Endothelial cell of umbilical vein (primary cell): ENCODE results near the gene CRTC2.

Experiments
- EZH2 ChIP-seq: IDR thresholded peaks from 2 replicates; pipeline ENCODE4 v1.6.1; 2012; ENCODE audit warnings: borderline replicate concordance, low read depth, mild to moderate bottlenecking, moderate library complexity, low read length, inconsistent platforms; ENCODE audit not compliant: severe bottlenecking
- POLR2AphosphoS5 ChIP-seq: IDR thresholded peaks from 2 replicates; pipeline ENCODE4 v1.6.1; 2012; ENCODE audit warnings: low read depth, mild to moderate bottlenecking, control low read depth, low read length, moderate library complexity; ENCODE audit not compliant: insufficient read depth
- TF ChIP-seq, protein P1 (sequence below), 2 donors: IDR thresholded peaks; 1 replicate in 1 of 2; 2 replicates in 1 of 2; pipeline ENCODE4 v1.5.1; 2011; ENCODE audit warnings: low read length in 2 of 2, mild to moderate bottlenecking in 2 of 2, moderate library complexity in 2 of 2, control low read depth in 1 of 2, inconsistent platforms in 1 of 2, low read depth in 1 of 2; ENCODE audit not compliant: insufficient read depth in 1 of 2; ENCODE audit errors: extremely low read depth in 1 of 2

DNA sequence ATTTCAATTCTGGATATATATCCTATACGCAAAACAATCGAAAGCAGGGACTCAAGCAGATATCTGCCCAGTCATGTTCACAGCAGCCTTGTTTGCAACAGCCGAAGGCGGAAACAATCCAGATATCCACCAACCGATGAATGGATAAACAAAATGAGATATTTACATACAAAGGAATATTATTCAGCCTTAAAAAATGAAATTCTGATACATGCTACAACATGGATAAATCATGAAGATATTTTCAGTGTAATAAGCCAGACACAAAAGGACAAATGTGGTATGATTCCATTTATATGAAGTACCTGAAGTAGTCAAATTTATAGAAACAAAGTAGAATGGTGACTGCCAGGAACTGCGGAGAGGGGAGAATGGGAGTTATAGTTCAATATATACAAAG lies 51.3 kb downstream of the CRTC2 start:
- TF ChIP-seq POLR2AphosphoS5 = no peak
- TF ChIP-seq, protein P1, sequence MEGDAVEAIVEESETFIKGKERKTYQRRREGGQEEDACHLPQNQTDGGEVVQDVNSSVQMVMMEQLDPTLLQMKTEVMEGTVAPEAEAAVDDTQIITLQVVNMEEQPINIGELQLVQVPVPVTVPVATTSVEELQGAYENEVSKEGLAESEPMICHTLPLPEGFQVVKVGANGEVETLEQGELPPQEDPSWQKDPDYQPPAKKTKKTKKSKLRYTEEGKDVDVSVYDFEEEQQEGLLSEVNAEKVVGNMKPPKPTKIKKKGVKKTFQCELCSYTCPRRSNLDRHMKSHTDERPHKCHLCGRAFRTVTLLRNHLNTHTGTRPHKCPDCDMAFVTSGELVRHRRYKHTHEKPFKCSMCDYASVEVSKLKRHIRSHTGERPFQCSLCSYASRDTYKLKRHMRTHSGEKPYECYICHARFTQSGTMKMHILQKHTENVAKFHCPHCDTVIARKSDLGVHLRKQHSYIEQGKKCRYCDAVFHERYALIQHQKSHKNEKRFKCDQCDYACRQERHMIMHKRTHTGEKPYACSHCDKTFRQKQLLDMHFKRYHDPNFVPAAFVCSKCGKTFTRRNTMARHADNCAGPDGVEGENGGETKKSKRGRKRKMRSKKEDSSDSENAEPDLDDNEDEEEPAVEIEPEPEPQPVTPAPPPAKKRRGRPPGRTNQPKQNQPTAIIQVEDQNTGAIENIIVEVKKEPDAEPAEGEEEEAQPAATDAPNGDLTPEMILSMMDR (IDR thresholded peaks at IDR 0.05; ENCODE audit: extremely low read depth in 1 of 2, insufficient read depth in 1 of 2, low read depth in 1 of 2, low read length in 2 of 2) = no peak
- TF ChIP-seq EZH2 = no peak
